ENCODE data around the gene PTBP1. TPM values are rescaled to one million over a fixed set of nuclear protein-coding genes. Genes with fewer than 3 reads are reported as not detected.

The PTBP1 gene
- total and polyA plus RNA-seq, 2 donors (not counting 1 experiment from before 2014, with no cell fraction given) = 137 to 309 TPM

GRCh38 chr19:812049-812746 is 14.9 kb downstream of the PTBP1 start:
- Histone ChIP-seq H4K20me1 (ENCODE audit: control insufficient read depth, insufficient read depth, low read length, poor library complexity, severe bottlenecking) (peaks cover 54% of the 10 kb centered on the region), H3K4me2 (replicated peaks; ENCODE audit: low read depth, low read length, poor library complexity, severe bottlenecking) (no peak overlapping the region), H2AFZ (ENCODE audit: insufficient read depth, low read depth, low read length, poor library complexity, severe bottlenecking) (no peak overlapping the region), H3K4me3 (ENCODE audit: control extremely low read depth in 1 of 5, extremely low read depth in 1 of 5, insufficient read depth in 1 of 5, low read depth in 2 of 5, low read length in 4 of 5) (no peak overlapping the region), H3K9ac (ENCODE audit: low read length) (no peak overlapping the region), H3K4me1 (ENCODE audit: control insufficient read depth in 2 of 2, insufficient read depth in 2 of 2, low read length in 2 of 2) (no peaks in the 10 kb centered on the region), H3K79me2 (ENCODE audit: control insufficient read depth, insufficient read depth, low read length) (peaks cover 13% of the 10 kb centered on the region), H3K27ac (ENCODE audit: low read length in 2 of 2) (no peak overlapping the region), H3K36me3 (replicated peaks in 1 of 2; ENCODE audit: control extremely low read depth in 1 of 2, control insufficient read depth in 1 of 2, extremely low read depth in 1 of 2, insufficient read depth in 2 of 2, low read length in 1 of 2) (peaks cover 6 to 53% of the 10 kb centered on the region in 2 experiments), H3K9me3 (ENCODE audit: control extremely low read depth in 1 of 3, control insufficient read depth in 2 of 3, insufficient read depth in 1 of 3, low read length in 2 of 3) (peaks cover 0 to 3% (median 0%) of the 10 kb centered on the region in 3 donors), H3K27me3 (replicated peaks in 1 of 4; ENCODE audit: control extremely low read depth in 1 of 4, control insufficient read depth in 3 of 4, insufficient read depth in 4 of 4, low read length in 3 of 4) (no peaks in the 10 kb centered on the region)
- Mint-ChIP-seq H3K9me3 (ENCODE audit: insufficient read depth) (no peaks in the 10 kb centered on the region), H3K4me1 (no peaks in the 10 kb centered on the region), H3K4me3 (no peak overlapping the region), H3K27me3 (no peaks in the 10 kb centered on the region), H3K27ac (no peak overlapping the region)
- ATAC-seq (ENCODE audit: low read depth) (no peak), DNase-seq (no peak)
- POLR2A ChIA-PET = no interaction called here
- CTCF ChIA-PET = no interaction called here
- no peak for TF ChIP-seq CTCF (IDR thresholded peaks at IDR 0.05)
- TF ChIP-seq EZH2 (IDR thresholded peaks at IDR 0.05; ENCODE audit: borderline replicate concordance, insufficient read depth, low read depth, low read length, poor library complexity, severe bottlenecking) = no peak
- intact Hi-C loops (cut with micrococcal nuclease) = no loop called here
- 97% methylated on average over 63 of the region's 80 CpGs for WGBS (ENCODE audit: insufficient coverage)

GRCh38 chr19:812747-813218 is 15.5 kb downstream of the PTBP1 start:
- no peaks in the 10 kb centered on the region for H3K4me1 Mint-ChIP-seq
- no peak overlapping the region for H3K9ac ChIP-seq (ENCODE audit: low read length)
- ATAC-seq (ENCODE audit: low read depth) = no peak
- peaks cover under 1 to 47% of the 10 kb centered on the region in 2 experiments for H3K36me3 ChIP-seq (replicated peaks in 1 of 2; ENCODE audit: control extremely low read depth in 1 of 2, control insufficient read depth in 1 of 2, extremely low read depth in 1 of 2, insufficient read depth in 2 of 2, low read length in 1 of 2)
- intact Hi-C loops (cut with micrococcal nuclease) = no loop called here
- TF ChIP-seq CTCF (IDR thresholded peaks at IDR 0.05) (no peak), EZH2 (IDR thresholded peaks at IDR 0.05; ENCODE audit: borderline replicate concordance, insufficient read depth, low read depth, low read length, poor library complexity, severe bottlenecking) (no peak)
- no peaks in the 10 kb centered on the region for H3K27me3 Mint-ChIP-seq
- no peaks in the 10 kb centered on the region for H3K4me1 ChIP-seq (ENCODE audit: control insufficient read depth in 2 of 2, insufficient read depth in 2 of 2, low read length in 2 of 2)
- DNase-seq = no peak
- H3K27ac ChIP-seq (ENCODE audit: low read length in 2 of 2) = no peak overlapping the region
- WGBS (ENCODE audit: insufficient coverage) = 98% methylated on average over 61 of the region's 72 CpGs
- H3K4me3 ChIP-seq (ENCODE audit: control extremely low read depth in 1 of 5, extremely low read depth in 1 of 5, insufficient read depth in 1 of 5, low read depth in 2 of 5, low read length in 4 of 5) = no peak overlapping the region
- peaks cover 48% of the 10 kb centered on the region for H4K20me1 ChIP-seq (ENCODE audit: control insufficient read depth, insufficient read depth, low read length, poor library complexity, severe bottlenecking)
- H3K27ac Mint-ChIP-seq = no peak overlapping the region
- no peaks in the 10 kb centered on the region for H3K9me3 Mint-ChIP-seq (ENCODE audit: insufficient read depth)
- no peaks in the 10 kb centered on the region for H3K27me3 ChIP-seq (replicated peaks in 1 of 4; ENCODE audit: control extremely low read depth in 1 of 4, control insufficient read depth in 3 of 4, insufficient read depth in 4 of 4, low read length in 3 of 4)
- peaks cover 7% of the 10 kb centered on the region for H3K79me2 ChIP-seq (ENCODE audit: control insufficient read depth, insufficient read depth, low read length)
- no peak overlapping the region for H3K4me2 ChIP-seq (replicated peaks; ENCODE audit: low read depth, low read length, poor library complexity, severe bottlenecking)
- H2AFZ ChIP-seq (ENCODE audit: insufficient read depth, low read depth, low read length, poor library complexity, severe bottlenecking) = no peak overlapping the region
- ChIA-PET POLR2A (no interaction called here), CTCF (no interaction called here)
- H3K4me3 Mint-ChIP-seq = no peak overlapping the region
- peaks cover 0 to 3% (median 0%) of the 10 kb centered on the region in 3 donors for H3K9me3 ChIP-seq (ENCODE audit: control extremely low read depth in 1 of 3, control insufficient read depth in 2 of 3, insufficient read depth in 1 of 3, low read length in 2 of 3)

Measured in B cell (primary cell).